Measurements from ENCODE around the gene OR1J2. TPM values are rescaled to one million over a fixed set of nuclear protein-coding genes. Genes with fewer than 3 reads are reported as not detected.

Gene OR1J2
- total RNA-seq, 3 donors from 2014 or later (not counting 1 experiment from before 2014, with no cell fraction given) = not detected

Other genes starting within 250 kb of the OR1J2 start
- gene RBM18, start 246.0 kb upstream of the OR1J2 start, total RNA-seq = 10 to 100 TPM; 24.9 to 30.9 (median 29.7) TPM
- gene MRRF, start 245.9 kb upstream of the OR1J2 start, total RNA-seq = 10 to 100 TPM; 17.7 to 29.9 (median 21.3) TPM
- gene PTGS1, start 139.8 kb upstream of the OR1J2 start, total RNA-seq = 10 to 100 TPM in 1 of 3 donors, 1 to 10 TPM in 2; 2.1 to 11.3 (median 9.2) TPM
- gene OR1J1, start 32.9 kb upstream of the OR1J2 start, total RNA-seq = not detected
- gene OR1J4, start 8.3 kb downstream of the OR1J2 start, total RNA-seq = not detected
- gene OR1N1, start 16.5 kb downstream of the OR1J2 start, total RNA-seq = not detected
- not detected for gene OR1N2, start 42.3 kb downstream of the OR1J2 start, total RNA-seq
- gene OR1L8, start 72.6 kb downstream of the OR1J2 start, total RNA-seq = under 1 TPM in 1 of 3 donors, not detected in 2; 0.40 TPM
- not detected for gene OR1Q1, start 103.9 kb downstream of the OR1J2 start, total RNA-seq
- gene OR1B1, start 146.8 kb downstream of the OR1J2 start, total RNA-seq = 1 to 10 TPM in 1 of 3 donors, under 1 TPM in 1, not detected in 1; 0.75 to 1.1 TPM
- gene OR1L1, start 150.9 kb downstream of the OR1J2 start, total RNA-seq = not detected
- gene OR1L3, start 164.3 kb downstream of the OR1J2 start, total RNA-seq = not detected
- gene OR1L4, start 213.2 kb downstream of the OR1J2 start, total RNA-seq = not detected
- not detected for gene OR1L6, start 231.5 kb downstream of the OR1J2 start, total RNA-seq

All from natural killer cell (primary cell).